Measurements from ENCODE around the gene INO80E.

- no peak for TF ChIP-seq TAF1 (conservative IDR thresholded peaks at IDR 0.05)
- no peak for TF ChIP-seq ATF3 (IDR thresholded peaks at IDR 0.05)
- TF ChIP-seq CTCF (IDR thresholded peaks at IDR 0.05; ENCODE audit: low read depth, low read length, missing input control): no peak
- no peak for TF ChIP-seq JUND (IDR thresholded peaks at IDR 0.05)
- TF ChIP-seq FOXA1 (IDR thresholded peaks at IDR 0.05): no peak
- TF ChIP-seq SP1 (IDR thresholded peaks at IDR 0.05): no peak
- TF ChIP-seq RXRA (IDR thresholded peaks at IDR 0.05): no peak
- no peak for TF ChIP-seq RAD21 (IDR thresholded peaks at IDR 0.05)
- no peak for TF ChIP-seq EGR1 (IDR thresholded peaks at IDR 0.05; ENCODE audit: low read depth in 2 of 2)
- no peak for TF ChIP-seq MAX (IDR thresholded peaks at IDR 0.05)
- no peak for TF ChIP-seq YY1 (IDR thresholded peaks at IDR 0.05)
Observed at GRCh38 chr16:29961127-29961478, 34.9 kb upstream of the INO80E start.

All from liver (tissue), 3 donors.